ENCODE results near the gene ARRDC2. TPM values are rescaled to one million over a fixed set of nuclear protein-coding genes. Genes with fewer than 3 reads are reported as not detected.

The ARRDC2 gene
- total RNA-seq, 1 experiment from 2014 or later, result 9.2 TPM

DNA sequence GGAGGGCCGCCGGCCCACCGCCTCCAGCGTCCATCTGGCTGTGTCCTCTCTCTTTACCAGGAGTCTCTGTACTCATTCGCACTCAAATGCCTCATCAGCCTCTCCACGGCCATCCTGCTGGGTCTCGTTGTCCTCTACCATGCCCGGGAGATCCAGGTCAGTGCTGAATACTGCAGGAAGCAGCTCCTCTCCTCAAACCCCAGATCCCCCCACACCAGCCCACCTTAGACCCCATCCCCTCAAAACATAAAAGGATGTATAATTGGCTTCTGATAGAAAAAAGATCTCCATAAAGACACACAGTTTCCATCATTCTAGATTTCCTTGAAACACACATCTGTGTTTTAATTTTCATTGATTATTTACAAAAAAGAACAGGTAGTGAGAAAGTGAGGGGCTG is 32.9 kb upstream of the ARRDC2 start:
- POLR2A ChIA-PET, result no interaction called here
- Mint-ChIP-seq H3K4me3 (no peak overlapping the region), H3K36me3 (peaks cover 10% of the 10 kb centered on the region), H3K27me3 (ENCODE audit: low read depth) (no peaks in the 10 kb centered on the region), H3K27ac (no peak overlapping the region), H3K4me1 (no peaks in the 10 kb centered on the region), H3K9me3 (no peaks in the 10 kb centered on the region)
- CTCF ChIA-PET, result interaction anchor here (1.3 kb wide), 1 partner anchor 23 kb away, joined by 9 read pairs; no protein-coding TSS in a partner anchor
- ATAC-seq (no peak), DNase-seq (ENCODE audit: low spot score) (no peak)
- TF ChIP-seq, protein P1, sequence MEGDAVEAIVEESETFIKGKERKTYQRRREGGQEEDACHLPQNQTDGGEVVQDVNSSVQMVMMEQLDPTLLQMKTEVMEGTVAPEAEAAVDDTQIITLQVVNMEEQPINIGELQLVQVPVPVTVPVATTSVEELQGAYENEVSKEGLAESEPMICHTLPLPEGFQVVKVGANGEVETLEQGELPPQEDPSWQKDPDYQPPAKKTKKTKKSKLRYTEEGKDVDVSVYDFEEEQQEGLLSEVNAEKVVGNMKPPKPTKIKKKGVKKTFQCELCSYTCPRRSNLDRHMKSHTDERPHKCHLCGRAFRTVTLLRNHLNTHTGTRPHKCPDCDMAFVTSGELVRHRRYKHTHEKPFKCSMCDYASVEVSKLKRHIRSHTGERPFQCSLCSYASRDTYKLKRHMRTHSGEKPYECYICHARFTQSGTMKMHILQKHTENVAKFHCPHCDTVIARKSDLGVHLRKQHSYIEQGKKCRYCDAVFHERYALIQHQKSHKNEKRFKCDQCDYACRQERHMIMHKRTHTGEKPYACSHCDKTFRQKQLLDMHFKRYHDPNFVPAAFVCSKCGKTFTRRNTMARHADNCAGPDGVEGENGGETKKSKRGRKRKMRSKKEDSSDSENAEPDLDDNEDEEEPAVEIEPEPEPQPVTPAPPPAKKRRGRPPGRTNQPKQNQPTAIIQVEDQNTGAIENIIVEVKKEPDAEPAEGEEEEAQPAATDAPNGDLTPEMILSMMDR (IDR thresholded peaks at IDR 0.05), result no peak
- TF ChIP-seq SMAD3 (CRISPR knock-in tag; IDR thresholded peaks at IDR 0.05; ENCODE audit: borderline replicate concordance) (no peak), NFATC4 (CRISPR knock-in tag; IDR thresholded peaks at IDR 0.05) (no peak), ZSCAN18 (CRISPR knock-in tag; IDR thresholded peaks at IDR 0.05) (no peak), ZNF121 (CRISPR knock-in tag; IDR thresholded peaks at IDR 0.05) (no peak), ETV6 (CRISPR knock-in tag; IDR thresholded peaks at IDR 0.05) (no peak), RORB (CRISPR knock-in tag; IDR thresholded peaks at IDR 0.05) (no peak), ATF1 (CRISPR knock-in tag; IDR thresholded peaks at IDR 0.05) (no peak), ZNF138 (CRISPR knock-in tag; conservative IDR thresholded peaks at IDR 0.05) (no peak), GABPB1 (CRISPR knock-in tag; IDR thresholded peaks at IDR 0.05) (no peak)
- TF ChIP-seq, protein P2, sequence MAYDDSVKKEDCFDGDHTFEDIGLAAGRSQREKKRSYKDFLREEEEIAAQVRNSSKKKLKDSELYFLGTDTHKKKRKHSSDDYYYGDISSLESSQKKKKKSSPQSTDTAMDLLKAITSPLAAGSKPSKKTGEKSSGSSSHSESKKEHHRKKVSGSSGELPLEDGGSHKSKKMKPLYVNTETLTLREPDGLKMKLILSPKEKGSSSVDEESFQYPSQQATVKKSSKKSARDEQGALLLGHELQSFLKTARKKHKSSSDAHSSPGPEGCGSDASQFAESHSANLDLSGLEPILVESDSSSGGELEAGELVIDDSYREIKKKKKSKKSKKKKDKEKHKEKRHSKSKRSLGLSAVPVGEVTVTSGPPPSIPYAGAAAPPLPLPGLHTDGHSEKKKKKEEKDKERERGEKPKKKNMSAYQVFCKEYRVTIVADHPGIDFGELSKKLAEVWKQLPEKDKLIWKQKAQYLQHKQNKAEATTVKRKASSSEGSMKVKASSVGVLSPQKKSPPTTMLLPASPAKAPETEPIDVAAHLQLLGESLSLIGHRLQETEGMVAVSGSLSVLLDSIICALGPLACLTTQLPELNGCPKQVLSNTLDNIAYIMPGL (CRISPR knock-in tag; IDR thresholded peaks at IDR 0.05), result no peak
- TF ChIP-seq, protein P3, sequence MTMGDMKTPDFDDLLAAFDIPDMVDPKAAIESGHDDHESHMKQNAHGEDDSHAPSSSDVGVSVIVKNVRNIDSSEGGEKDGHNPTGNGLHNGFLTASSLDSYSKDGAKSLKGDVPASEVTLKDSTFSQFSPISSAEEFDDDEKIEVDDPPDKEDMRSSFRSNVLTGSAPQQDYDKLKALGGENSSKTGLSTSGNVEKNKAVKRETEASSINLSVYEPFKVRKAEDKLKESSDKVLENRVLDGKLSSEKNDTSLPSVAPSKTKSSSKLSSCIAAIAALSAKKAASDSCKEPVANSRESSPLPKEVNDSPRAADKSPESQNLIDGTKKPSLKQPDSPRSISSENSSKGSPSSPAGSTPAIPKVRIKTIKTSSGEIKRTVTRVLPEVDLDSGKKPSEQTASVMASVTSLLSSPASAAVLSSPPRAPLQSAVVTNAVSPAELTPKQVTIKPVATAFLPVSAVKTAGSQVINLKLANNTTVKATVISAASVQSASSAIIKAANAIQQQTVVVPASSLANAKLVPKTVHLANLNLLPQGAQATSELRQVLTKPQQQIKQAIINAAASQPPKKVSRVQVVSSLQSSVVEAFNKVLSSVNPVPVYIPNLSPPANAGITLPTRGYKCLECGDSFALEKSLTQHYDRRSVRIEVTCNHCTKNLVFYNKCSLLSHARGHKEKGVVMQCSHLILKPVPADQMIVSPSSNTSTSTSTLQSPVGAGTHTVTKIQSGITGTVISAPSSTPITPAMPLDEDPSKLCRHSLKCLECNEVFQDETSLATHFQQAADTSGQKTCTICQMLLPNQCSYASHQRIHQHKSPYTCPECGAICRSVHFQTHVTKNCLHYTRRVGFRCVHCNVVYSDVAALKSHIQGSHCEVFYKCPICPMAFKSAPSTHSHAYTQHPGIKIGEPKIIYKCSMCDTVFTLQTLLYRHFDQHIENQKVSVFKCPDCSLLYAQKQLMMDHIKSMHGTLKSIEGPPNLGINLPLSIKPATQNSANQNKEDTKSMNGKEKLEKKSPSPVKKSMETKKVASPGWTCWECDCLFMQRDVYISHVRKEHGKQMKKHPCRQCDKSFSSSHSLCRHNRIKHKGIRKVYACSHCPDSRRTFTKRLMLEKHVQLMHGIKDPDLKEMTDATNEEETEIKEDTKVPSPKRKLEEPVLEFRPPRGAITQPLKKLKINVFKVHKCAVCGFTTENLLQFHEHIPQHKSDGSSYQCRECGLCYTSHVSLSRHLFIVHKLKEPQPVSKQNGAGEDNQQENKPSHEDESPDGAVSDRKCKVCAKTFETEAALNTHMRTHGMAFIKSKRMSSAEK (CRISPR knock-in tag; IDR thresholded peaks at IDR 0.05; ENCODE audit: borderline replicate concordance), result no peak
- TF ChIP-seq, protein P4, sequence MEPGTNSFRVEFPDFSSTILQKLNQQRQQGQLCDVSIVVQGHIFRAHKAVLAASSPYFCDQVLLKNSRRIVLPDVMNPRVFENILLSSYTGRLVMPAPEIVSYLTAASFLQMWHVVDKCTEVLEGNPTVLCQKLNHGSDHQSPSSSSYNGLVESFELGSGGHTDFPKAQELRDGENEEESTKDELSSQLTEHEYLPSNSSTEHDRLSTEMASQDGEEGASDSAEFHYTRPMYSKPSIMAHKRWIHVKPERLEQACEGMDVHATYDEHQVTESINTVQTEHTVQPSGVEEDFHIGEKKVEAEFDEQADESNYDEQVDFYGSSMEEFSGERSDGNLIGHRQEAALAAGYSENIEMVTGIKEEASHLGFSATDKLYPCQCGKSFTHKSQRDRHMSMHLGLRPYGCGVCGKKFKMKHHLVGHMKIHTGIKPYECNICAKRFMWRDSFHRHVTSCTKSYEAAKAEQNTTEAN (CRISPR knock-in tag; IDR thresholded peaks at IDR 0.05), result no peak

- CTCF ChIA-PET, result interaction anchor here (0.6 kb wide), 1 partner anchor 42 kb away, joined by 3 read pairs; no protein-coding TSS in a partner anchor
These were observed 30.9 kb upstream of the ARRDC2 start for GRCh38 chr19:17977021-17977420.

More at GRCh38 chr19:17977021-17977420, 30.9 kb upstream of the ARRDC2 start:
- H3K4me3 Mint-ChIP-seq, result no peak overlapping the region
- no peaks in the 10 kb centered on the region for H3K27me3 Mint-ChIP-seq (ENCODE audit: low read depth)
- H3K4me1 Mint-ChIP-seq, result no peaks in the 10 kb centered on the region
- no peak for ATAC-seq
- no peak overlapping the region; the same call in 1 of the 2 replicates for H3K27ac Mint-ChIP-seq
- POLR2A ChIA-PET, result no interaction called here
- H3K9me3 Mint-ChIP-seq, result no peaks in the 10 kb centered on the region
- TF ChIP-seq SMAD3 (CRISPR knock-in tag; IDR thresholded peaks at IDR 0.05; ENCODE audit: borderline replicate concordance), result no peak
- no peak for TF ChIP-seq RORB (CRISPR knock-in tag; IDR thresholded peaks at IDR 0.05)
- TF ChIP-seq GRHL2 (CRISPR knock-in tag; IDR thresholded peaks at IDR 0.05; ENCODE audit: insufficient replicate concordance, severe bottlenecking), result no peak
- H3K36me3 Mint-ChIP-seq, result peaks cover 10% of the 10 kb centered on the region
- no peak for DNase-seq (ENCODE audit: low spot score)

All from WTC11 (cell line).